ENCODE results near the gene SYTL5. TPM values are rescaled to one million over a fixed set of nuclear protein-coding genes. Genes with fewer than 3 reads are reported as not detected.

The SYTL5 gene
- total and polyA plus RNA-seq, 2 of the 4 experiments (the other 2 are of a cell fraction) = 0.19 to 0.54 TPM

GRCh38 chrX:38127961-38128360 is 121.6 kb downstream of the SYTL5 start:
- no TSS peak for BruUV-seq (replicated peaks)
- H3K4me3 ChIP-seq (ENCODE audit: insufficient read depth, low read depth, low read length) = no peak overlapping the region
- no peak for TF ChIP-seq CTCF (conservative IDR thresholded peaks at IDR 0.05; ENCODE audit: low read depth, low read length)
- TF ChIP-seq USF2 (IDR thresholded peaks at IDR 0.05; ENCODE audit: low read depth, low read length) = no peak
- TF ChIP-seq, protein P1, sequence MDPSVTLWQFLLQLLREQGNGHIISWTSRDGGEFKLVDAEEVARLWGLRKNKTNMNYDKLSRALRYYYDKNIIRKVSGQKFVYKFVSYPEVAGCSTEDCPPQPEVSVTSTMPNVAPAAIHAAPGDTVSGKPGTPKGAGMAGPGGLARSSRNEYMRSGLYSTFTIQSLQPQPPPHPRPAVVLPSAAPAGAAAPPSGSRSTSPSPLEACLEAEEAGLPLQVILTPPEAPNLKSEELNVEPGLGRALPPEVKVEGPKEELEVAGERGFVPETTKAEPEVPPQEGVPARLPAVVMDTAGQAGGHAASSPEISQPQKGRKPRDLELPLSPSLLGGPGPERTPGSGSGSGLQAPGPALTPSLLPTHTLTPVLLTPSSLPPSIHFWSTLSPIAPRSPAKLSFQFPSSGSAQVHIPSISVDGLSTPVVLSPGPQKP (IDR thresholded peaks at IDR 0.05; ENCODE audit: borderline replicate concordance, low read depth, low read length) = no peak
- TF ChIP-seq MAZ (IDR thresholded peaks at IDR 0.05; ENCODE audit: borderline replicate concordance, low read depth, low read length) = no peak
- no peak for TF ChIP-seq RFX5 (IDR thresholded peaks at IDR 0.05; ENCODE audit: low read depth, low read length)
- TF ChIP-seq POLR2A (IDR thresholded peaks at IDR 0.05; ENCODE audit: low read depth, low read length) = no peak
- no peak for TF ChIP-seq BHLHE40 (IDR thresholded peaks at IDR 0.05; ENCODE audit: low read depth, low read length)
- intact Hi-C loops (cut with micrococcal nuclease) = no loop called here
- H2AK9ac ChIP-seq (replicated peaks; ENCODE audit: low read depth, low read length, poor library complexity) = no peak overlapping the region
- dilution Hi-C loops (cut with HindIII; ENCODE audit: low sequenced_read_pairs, unreplicated experiment) = no loop called here
- peaks cover 1% of the 10 kb centered on the region; the same call in 1 of the 2 replicates for H3K27me3 ChIP-seq (ENCODE audit: control insufficient read depth, insufficient read depth, low read length)
- no peak overlapping the region for H3K14ac ChIP-seq (replicated peaks; ENCODE audit: low read depth, low read length)
- H3K36me3 ChIP-seq (ENCODE audit: control insufficient read depth, insufficient read depth, low read length) = no peaks in the 10 kb centered on the region
- no peak overlapping the region for H3K9ac ChIP-seq (ENCODE audit: low read depth, low read length)
- no peak overlapping the region for H2BK20ac ChIP-seq (ENCODE audit: low read depth, low read length)
- H3K4me2 ChIP-seq (ENCODE audit: low read depth, low read length) = no peak overlapping the region
- no peaks in the 10 kb centered on the region for H3K79me1 ChIP-seq (ENCODE audit: low read depth in 1 of 2, low read length in 2 of 2)
- H2AFZ ChIP-seq (replicated peaks; ENCODE audit: low read length, poor library complexity) = no peak overlapping the region
- no peaks in the 10 kb centered on the region for H4K20me1 ChIP-seq (ENCODE audit: insufficient read depth, low read length)
- H3K4me1 ChIP-seq (ENCODE audit: control insufficient read depth, insufficient read depth, low read length) = no peaks in the 10 kb centered on the region
- ChIA-PET CTCF (no interaction called here), POLR2A (ENCODE audit: unreplicated experiment) (no interaction called here)
- H3K27ac ChIP-seq (ENCODE audit: insufficient read depth, low read length) = no peak overlapping the region
- no peak overlapping the region for H4K5ac ChIP-seq (ENCODE audit: low read depth, low read length)
- no peaks in the 10 kb centered on the region for H3K9me1 ChIP-seq (ENCODE audit: insufficient read depth, low read length)
- H2BK120ac ChIP-seq (ENCODE audit: low read depth, low read length) = no peak overlapping the region
- no peak overlapping the region for H4K8ac ChIP-seq (ENCODE audit: low read depth in 2 of 2, low read length in 2 of 2)
- no peak overlapping the region for H4K91ac ChIP-seq (ENCODE audit: insufficient read depth, low read depth, low read length)
- H2AK5ac ChIP-seq (ENCODE audit: low read depth, low read length) = no peak overlapping the region
- no peak overlapping the region for H3K4ac ChIP-seq (ENCODE audit: low read depth, low read length)
- WGBS, 2 experiments (ENCODE audit: extremely low coverage in 2 of 2, insufficient read length in 1 of 2) = 86% methylated on average over 1 of the region's 1 CpG; no CpG with 5 or more reads in 1 of the 2 experiments
- H3K9me3 ChIP-seq (ENCODE audit: control insufficient read depth, insufficient read depth, low read length) = no peaks in the 10 kb centered on the region
- ATAC-seq (ENCODE audit: low read depth) (no peak), DNase-seq (no peak)
- no peak overlapping the region for H3K56ac ChIP-seq (ENCODE audit: extremely low read depth, insufficient read depth, low read length)
- in situ Hi-C loops (cut with MboI; ENCODE audit: low sequenced_read_pairs) = loop anchor here (25.0 kb wide), 1 partner anchor 91 kb away; no protein-coding TSS in a partner anchor
- H2BK15ac ChIP-seq (ENCODE audit: low read depth, low read length) = no peak overlapping the region
- H2BK5ac ChIP-seq (ENCODE audit: low read depth, low read length, poor library complexity, severe bottlenecking) = no peak overlapping the region
- no peak overlapping the region for H3K23ac ChIP-seq (ENCODE audit: low read depth, low read length)
- H3K18ac ChIP-seq (ENCODE audit: low read depth, low read length) = no peak overlapping the region

Data from IMR-90 (cell line).